Measurements from ENCODE around the gene KBTBD12. TPM values are rescaled to one million over a fixed set of nuclear protein-coding genes. Genes with fewer than 3 reads are reported as not detected.

KBTBD12 gene
- total and polyA plus RNA-seq, 10 of the 15 experiments (the other 5 are each of a cell fraction or from before 2014, with no cell fraction given), result 0.01 to 0.11 TPM; not detected in 8

DNA sequence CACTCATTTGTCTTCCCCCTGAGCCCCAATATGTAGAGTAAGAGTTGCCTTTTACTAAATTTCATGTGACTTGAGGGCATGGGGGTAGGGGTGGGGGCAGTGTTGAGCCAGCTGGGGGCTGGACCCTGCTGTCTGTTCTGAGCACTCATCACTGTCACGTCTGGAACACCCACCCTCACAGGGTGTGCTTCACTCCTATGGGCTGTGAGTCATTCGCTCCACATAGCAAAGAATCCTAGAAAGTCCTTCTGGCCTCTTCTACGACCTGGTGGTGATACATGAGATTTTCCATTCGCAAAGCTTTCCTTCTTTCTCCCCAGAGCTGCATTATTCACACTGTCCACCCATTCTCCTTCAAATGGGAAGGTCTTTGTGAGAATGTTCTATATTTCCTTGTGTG lies 49.1 kb upstream of the KBTBD12 start:
- ATAC-seq (no peak), DNase-seq (ENCODE audit: low read depth, low spot score) (no peak), FAIRE-seq (no peak)
- no peaks in the 10 kb centered on the region for H3K36me3 ChIP-seq (ENCODE audit: control insufficient read depth in 2 of 2, insufficient read depth in 2 of 2, low read length in 1 of 2)
- RAD21 ChIA-PET (ENCODE audit: unreplicated experiment), result interaction anchor here (1.1 kb wide), 1 partner anchor 77 kb away, joined by 3 read pairs; no protein-coding TSS in a partner anchor
- H3K4me1 ChIP-seq (ENCODE audit: control insufficient read depth, insufficient read depth, low read length), result no peaks in the 10 kb centered on the region; the same call in 1 of the 2 replicates
- H3K4me2 ChIP-seq (ENCODE audit: control insufficient read depth, insufficient read depth), result no peak overlapping the region
- H4K20me1 ChIP-seq (ENCODE audit: control insufficient read depth, insufficient read depth), result no peaks in the 10 kb centered on the region
- H3K79me2 ChIP-seq (ENCODE audit: control insufficient read depth, insufficient read depth, low read length), result no peaks in the 10 kb centered on the region
- BruUV-seq (replicated peaks), result no TSS peak
- H3K9ac ChIP-seq (ENCODE audit: control insufficient read depth, insufficient read depth, low read length), result no peak overlapping the region
- H3K27me3 ChIP-seq (replicated peaks in 1 of 2; ENCODE audit: control insufficient read depth in 2 of 2, insufficient read depth in 2 of 2, low read length in 1 of 2), result no peaks in the 10 kb centered on the region
- TF ChIP-seq NRF1 (conservative IDR thresholded peaks at IDR 0.05; ENCODE audit: low read depth, low read length) (no peak), BCLAF1 (IDR thresholded peaks at IDR 0.05) (no peak), PAX5 (IDR thresholded peaks at IDR 0.05; ENCODE audit: borderline replicate concordance, low read depth, low read length) (no peak), PML (IDR thresholded peaks at IDR 0.05; ENCODE audit: low read length) (no peak), JUNB (IDR thresholded peaks at IDR 0.05) (no peak), NFXL1 (IDR thresholded peaks at IDR 0.05; ENCODE audit: borderline replicate concordance) (no peak), JUND (IDR thresholded peaks at IDR 0.05; ENCODE audit: low read depth, low read length) (no peak), ZNF274 (IDR thresholded peaks at IDR 0.05; ENCODE audit: insufficient read depth, insufficient read length) (no peak), WRNIP1 (IDR thresholded peaks at IDR 0.05; ENCODE audit: borderline replicate concordance, low read depth, low read length) (no peak), NFIC (IDR thresholded peaks at IDR 0.05; ENCODE audit: low read depth, low read length) (no peak), RELB (IDR thresholded peaks at IDR 0.05; ENCODE audit: low read depth) (no peak), ZNF384 (IDR thresholded peaks at IDR 0.05; ENCODE audit: borderline replicate concordance, low read depth, low read length) (no peak), POU2F2 (IDR thresholded peaks at IDR 0.05; ENCODE audit: borderline replicate concordance, low read depth, low read length) (no peak), SMAD1 (IDR thresholded peaks at IDR 0.05; ENCODE audit: low read depth, partially characterized antibody) (no peak), SPI1 (IDR thresholded peaks at IDR 0.05; ENCODE audit: borderline replicate concordance, insufficient read depth, low read depth, low read length) (no peak), EP300 (IDR thresholded peaks at IDR 0.05; ENCODE audit: borderline replicate concordance in 1 of 2, control insufficient read depth in 1 of 2, low read depth in 2 of 2, low read length in 2 of 2) (no peak), BCL11A (IDR thresholded peaks at IDR 0.05; ENCODE audit: low read depth, low read length) (no peak)
- TF ChIP-seq, protein P1, sequence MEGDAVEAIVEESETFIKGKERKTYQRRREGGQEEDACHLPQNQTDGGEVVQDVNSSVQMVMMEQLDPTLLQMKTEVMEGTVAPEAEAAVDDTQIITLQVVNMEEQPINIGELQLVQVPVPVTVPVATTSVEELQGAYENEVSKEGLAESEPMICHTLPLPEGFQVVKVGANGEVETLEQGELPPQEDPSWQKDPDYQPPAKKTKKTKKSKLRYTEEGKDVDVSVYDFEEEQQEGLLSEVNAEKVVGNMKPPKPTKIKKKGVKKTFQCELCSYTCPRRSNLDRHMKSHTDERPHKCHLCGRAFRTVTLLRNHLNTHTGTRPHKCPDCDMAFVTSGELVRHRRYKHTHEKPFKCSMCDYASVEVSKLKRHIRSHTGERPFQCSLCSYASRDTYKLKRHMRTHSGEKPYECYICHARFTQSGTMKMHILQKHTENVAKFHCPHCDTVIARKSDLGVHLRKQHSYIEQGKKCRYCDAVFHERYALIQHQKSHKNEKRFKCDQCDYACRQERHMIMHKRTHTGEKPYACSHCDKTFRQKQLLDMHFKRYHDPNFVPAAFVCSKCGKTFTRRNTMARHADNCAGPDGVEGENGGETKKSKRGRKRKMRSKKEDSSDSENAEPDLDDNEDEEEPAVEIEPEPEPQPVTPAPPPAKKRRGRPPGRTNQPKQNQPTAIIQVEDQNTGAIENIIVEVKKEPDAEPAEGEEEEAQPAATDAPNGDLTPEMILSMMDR (IDR thresholded peaks at IDR 0.05 in 2 of 3, conservative IDR thresholded peaks at IDR 0.05 in 1 of 3; ENCODE audit: control insufficient read depth in 2 of 3, extremely low read depth in 1 of 3, insufficient read depth in 1 of 3, low read depth in 3 of 3, low read length in 3 of 3), result no peak
- WGBS (ENCODE audit: insufficient coverage, insufficient replicate concordance, low lambda C conversion rate, missing lambda C conversion rate), result 69% methylated on average over 4 of the region's 4 CpGs
- CTCF ChIA-PET, result interaction anchor here (0.9 to 1.3 kb wide), 2 partner anchors 9 to 15 kb away, joined by 3 to 4 read pairs; no protein-coding TSS in a partner anchor
- H3K4me3 ChIP-seq, result no peak overlapping the region
- POLR2A ChIA-PET, result no interaction called here
- H2AFZ ChIP-seq (ENCODE audit: control insufficient read depth, low read depth, low read length), result no peak overlapping the region
- H3K27ac ChIP-seq (ENCODE audit: control insufficient read depth, insufficient read depth), result no peak overlapping the region
- SMC1A ChIA-PET (ENCODE audit: uncharacterized antibody, unreplicated experiment), result interaction anchor here (1.0 to 1.1 kb wide), 2 partner anchors 8 to 31 kb away, joined by 3 read pairs; no protein-coding TSS in a partner anchor
- no peaks in the 10 kb centered on the region for H3K9me3 ChIP-seq (replicated peaks; ENCODE audit: control insufficient read depth, insufficient read depth, low read length)
- in situ Hi-C loops (cut with MboI) (no loop called here), intact Hi-C loops (cut with micrococcal nuclease; ENCODE audit: unreplicated experiment) (no loop called here)

All from GM12878 (cell line).